HG03139 (cell line): ENCODE results near the gene PDE11A.
"Not testable (repeated sequence)": the region's sequence is repeated elsewhere in the genome, so short reads cannot be mapped to it uniquely, and the experiment has no call there.

Experiments used
- ATAC-seq: cut with Tn5 transposase; IDR thresholded peaks from one replicate; pipeline ENCODE4 v1.9.1; 2021; ENCODE audit not compliant: unreplicated experiment

The PDE11A gene

DNA sequence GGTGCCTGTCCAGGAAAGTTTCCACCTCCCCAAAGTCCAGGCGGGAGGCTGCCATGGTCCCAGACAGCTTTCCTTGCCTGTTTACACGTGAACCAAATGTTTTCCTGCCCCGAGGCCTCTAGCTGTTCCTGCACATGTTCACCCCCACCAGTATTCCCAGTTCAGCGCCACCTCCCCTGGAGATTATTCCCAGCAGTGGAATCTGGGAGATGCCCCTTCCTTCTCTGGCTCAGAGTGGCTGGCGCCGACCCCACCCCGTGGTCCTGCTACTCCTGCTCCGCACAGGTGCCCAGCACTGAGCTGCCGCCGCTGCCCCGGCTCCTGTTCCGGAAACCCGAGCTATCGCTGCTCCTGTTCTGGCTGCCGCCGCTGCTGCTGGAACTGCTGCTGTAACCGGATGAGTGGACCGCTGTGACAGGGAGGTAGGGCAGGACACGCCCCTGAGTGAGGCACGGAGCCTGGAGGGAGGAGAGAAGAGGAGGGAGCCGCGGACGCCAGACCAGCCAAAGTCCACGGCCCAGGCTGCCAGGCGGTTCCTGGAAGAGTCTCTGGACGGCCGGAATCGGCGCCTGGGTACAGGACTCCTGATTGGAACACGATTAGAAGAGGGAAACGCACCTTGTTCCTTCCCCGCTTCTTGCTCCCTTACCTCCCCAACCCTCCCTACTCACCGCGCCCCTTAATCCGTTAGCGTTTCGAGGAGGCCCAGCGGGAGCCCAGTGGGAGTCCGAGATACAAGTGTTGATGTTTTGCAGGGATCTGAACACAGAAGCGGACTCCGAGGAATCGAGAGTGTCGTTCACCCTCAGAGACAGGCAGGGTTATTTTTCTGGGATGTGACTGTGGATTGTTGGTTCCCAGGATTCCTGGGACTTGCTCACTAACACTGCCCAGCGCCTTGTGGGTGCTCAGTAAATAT, at the start of gene PDE11A:
PDE11A (minus strand) TSS at position 395 of the 919 bp plus-strand sequence; CDS start at position 55, 340 bp downstream.
- ATAC-seq = peak; percentile 80

- no peak for ATAC-seq
Measured at GRCh38 chr2:178119179-178119922, 46.8 kb upstream of the PDE11A start.

DNA sequence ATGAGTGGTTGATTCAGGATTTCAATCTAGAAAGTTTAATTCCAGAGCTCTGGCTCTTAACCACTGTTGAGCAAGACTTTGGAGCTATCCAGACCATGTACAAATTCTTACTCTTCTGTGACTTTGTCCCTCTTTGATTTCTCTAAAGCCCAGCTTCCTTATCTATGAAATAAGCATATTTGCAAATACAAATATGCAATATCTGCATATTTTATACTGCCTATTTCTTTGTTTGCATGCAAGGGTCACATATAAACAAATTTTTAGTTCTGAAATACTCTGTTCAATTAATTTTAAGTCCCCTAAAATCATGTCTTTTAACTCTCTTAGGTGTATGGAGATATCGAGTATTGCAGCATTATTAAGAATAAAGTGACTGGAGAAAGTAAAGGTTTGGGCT, 45.1 kb upstream of the PDE11A start:
- no peak for ATAC-seq

DNA sequence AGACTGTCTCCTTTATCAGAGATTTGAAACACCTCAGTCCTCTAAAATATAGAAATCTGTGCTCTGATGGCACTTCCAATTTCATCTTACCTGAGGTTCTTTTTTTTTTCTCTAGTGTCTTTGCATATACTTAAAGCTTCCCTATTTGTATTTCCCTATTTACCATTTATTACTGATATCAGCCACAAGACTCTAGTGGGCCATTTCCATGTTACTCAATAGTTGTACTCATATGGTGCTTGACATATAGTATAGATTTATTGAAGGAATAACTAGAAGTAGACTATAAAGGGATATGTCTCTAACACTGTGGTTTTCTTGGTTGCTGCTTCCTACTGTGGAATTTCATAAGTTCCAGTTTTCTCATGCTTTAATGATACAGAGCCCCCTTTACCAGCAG, 42.7 kb upstream of the PDE11A start:
- no peak for ATAC-seq

DNA sequence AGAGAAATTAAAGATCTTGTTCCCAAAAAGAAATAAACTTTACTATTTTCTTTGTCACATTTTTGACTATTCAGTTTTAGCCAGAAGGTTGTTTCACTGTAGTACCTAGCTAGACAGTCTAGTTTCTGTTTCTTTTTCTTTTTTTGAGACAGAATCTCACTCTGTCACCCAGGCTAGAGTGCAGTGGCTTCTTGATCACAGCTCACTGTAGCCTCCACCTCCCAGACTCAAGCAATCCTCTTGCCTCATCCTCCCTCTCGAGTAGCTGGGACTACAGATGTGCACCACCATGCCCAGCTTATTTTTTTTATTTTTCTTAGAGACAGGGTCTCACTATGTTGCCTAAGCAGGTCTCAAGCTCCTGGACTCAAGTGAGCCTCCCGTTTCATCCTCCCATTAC, 41.9 kb upstream of the PDE11A start:
- peak; percentile 26 for ATAC-seq

DNA sequence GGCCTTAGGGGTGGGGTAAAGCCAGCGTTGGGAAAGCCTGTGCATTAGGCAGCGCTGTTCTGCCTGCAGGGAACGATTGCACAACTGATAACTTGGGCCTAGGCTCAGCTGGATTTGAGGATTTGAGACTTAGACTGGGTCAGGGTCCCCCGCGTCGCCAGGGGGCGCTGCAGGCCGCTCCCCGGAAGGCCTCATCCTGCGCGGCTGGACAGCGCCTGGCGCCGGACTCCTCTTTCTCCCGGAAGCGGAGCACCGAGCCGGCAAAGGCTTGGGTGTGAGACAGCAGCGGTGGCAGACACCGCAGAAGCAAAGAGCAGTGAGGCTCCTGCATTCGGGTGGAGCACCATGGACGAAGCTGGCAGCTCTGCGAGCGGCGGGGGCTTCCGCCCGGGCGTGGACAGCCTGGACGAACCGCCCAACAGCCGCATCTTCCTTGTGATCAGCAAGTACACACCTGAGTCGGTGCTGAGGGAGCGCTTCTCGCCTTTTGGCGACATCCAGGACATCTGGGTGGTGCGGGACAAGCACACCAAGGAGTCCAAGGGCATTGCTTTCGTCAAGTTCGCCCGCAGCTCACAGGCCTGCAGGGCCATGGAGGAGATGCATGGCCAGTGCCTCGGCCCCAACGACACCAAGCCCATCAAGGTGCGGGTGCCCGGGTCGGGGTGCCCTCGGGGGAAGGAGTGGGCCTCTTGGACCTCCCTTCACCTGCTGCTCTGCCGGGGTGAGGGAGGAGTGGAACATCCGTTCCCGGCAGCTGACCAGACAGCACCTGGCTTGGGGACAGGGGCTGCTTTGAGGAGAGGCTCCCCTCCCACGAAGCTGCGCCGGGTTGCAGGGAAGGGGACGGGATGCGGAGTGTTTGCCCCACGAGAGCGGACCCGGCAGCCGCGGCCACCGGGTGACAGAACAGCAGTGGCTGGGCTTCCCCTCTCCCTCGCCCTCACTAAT, 39.9 kb upstream of the PDE11A start, which contains the start of gene RBM45:
RBM45 (plus strand) TSS at position 236 of the 951 bp plus-strand sequence; CDS start at position 346, 110 bp downstream.
- peak; percentile 95 for ATAC-seq

DNA sequence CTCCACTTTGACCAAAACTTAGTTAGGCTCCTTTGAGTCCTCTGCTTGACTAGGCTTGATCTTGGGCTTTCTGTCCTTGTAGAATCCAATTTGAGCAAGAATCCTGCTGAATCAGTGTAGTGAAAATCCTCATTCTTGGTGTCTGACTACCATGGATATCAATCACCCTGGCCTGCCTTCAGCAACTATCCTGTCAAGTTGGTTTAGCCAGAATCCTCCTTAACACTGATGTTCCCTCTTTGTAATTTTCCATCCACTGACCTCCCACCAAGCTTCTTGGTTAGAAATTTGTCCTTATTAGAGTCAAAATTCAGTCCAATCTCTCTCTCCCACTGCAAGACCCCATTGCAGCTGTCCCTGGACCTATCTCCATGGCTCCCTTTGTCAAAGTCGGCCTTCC, 39.2 kb upstream of the PDE11A start:
- ATAC-seq = peak; percentile 1

DNA sequence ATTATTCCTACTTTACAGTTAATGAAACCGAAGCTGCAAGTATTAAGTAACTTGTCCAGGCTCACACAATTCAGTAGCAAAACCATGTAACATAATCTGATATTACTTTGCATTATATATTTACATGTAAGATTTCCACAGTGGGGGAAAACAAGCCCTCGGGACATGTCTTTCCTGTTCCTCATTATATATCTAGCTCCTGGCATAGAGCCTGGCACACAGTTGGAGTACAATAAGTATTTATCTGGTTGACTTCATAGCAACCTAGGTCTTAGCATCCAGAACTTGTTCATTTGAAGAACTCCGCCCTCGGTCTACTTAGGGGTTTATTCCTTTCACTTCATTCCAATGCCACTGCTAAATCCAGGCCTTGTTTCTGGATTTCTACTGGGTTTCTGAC, 38.1 kb upstream of the PDE11A start:
- ATAC-seq = no peak

GRCh38 chr2:178109813-178110212, 37.2 kb upstream of the PDE11A start:
- no peak for ATAC-seq

DNA sequence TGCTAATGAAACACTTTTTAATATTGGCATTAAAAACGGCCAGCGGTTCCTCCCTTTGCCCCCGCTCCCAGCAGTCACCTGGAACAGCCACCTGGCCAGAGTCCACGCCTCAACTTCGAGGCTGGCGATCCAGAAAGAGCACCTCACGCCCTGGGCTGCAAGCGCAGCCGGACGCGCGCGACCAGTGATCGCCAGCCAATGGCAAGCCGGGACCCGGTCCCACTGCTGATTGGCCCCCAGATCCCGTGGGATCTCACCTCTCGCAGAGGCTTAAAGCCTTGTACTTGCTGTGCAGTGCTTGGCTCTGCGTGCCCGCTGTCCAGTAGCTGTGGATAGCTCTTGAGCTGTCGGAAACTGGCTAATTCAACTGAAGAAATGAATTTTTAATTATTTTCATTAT, 35.6 kb upstream of the PDE11A start:
- ATAC-seq = no peak

- no peak for ATAC-seq
Measured at GRCh38 chr2:178106053-178106452, 33.5 kb upstream of the PDE11A start.

GRCh38 chr2:178105566-178105965, 33.0 kb upstream of the PDE11A start:
- no peak for ATAC-seq

GRCh38 chr2:178101321-178102079, 28.9 kb upstream of the PDE11A start:
- ATAC-seq = no peak

DNA sequence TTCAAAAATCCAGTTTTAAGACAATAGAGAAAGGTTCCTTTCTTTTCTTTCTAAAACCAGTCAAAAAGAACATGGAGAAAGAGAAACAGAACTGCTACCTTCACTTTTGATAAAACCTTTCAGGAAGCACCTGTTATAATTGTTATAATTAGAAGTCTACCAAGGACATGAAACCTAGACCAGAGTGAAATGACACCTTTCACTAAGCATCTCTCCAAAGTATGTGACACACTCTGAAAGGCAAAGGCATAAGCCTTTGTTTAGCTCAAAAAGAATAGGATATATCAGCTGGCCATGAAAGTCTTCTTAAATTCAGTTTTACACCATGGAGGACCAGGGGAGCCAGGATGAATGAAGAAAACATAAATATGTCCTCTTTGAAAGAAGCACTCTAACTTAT, 20.9 kb upstream of the PDE11A start:
- no peak for ATAC-seq

DNA sequence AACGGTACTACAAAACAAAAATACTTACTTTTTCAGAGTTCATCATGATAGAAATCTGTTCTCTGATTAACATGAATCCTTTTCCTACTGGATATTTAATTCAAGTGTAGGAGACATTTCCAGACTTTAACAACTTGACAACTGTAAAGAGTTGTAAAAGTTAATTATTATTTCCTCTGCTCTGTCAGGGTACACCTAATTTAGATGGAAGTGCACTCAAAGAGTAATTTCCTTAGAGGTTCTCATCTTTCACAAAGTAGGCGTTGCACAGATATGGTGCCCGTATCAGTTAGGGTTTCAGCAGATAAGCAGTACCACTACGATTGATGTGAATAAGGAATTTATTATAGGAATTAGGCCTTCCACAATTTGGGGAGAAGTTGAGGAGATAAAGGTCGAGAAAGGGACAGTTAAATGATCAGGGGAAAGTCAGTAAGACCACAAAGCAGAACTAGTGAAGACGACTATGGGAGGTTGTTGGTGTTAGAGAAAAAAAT, 16.2 kb upstream of the PDE11A start:
- ATAC-seq = no peak

GRCh38 chr2:178084273-178084672, 11.7 kb upstream of the PDE11A start:
- no peak for ATAC-seq

GRCh38 chr2:178082408-178083045, 9.9 kb upstream of the PDE11A start:
- no peak for ATAC-seq

DNA sequence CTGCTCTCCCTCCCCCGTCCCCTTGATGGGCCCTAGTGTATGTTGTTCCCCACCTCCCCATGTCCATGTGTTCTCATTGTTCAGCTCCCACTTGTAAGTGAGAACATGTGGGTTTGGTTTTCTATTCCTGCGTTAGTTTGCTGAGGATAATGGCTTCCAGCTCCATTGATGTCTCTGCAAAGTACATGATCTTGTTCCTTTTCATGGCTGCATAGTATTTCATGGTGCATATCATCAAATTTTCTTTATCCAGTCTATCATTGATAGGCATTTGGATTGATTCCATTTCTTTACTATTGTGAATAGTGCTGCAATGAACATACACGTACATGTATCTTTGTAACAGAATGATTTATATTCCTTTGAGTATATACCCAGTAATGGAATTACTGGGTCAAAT, 6.7 kb upstream of the PDE11A start:
- ATAC-seq = not testable (repeated sequence)

DNA sequence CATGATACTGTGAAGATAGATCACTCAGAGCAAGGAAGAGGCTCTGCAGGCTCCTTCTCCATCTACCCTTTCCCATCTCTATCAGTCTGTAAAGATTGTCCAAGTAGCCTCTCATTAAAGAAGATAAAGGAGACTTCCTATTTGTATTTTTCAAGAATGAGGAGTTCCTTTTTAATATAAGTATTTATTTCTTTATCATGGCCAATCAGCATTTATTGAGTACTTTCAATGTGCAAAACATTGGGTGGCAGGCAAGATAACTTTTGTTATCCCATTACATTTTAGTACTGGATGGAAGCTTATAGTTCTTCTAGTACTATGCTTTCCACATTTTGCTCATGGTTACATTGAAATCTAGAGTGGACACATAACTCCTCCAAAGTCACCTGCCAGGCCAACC, 3.6 kb upstream of the PDE11A start:
- ATAC-seq = no peak

- no peak for ATAC-seq
Measured at GRCh38 chr2:178075006-178075326, 2.4 kb upstream of the PDE11A start.
